Measurements from ENCODE around the gene SOX3. TPM values are rescaled to one million over a fixed set of nuclear protein-coding genes. Genes with fewer than 3 reads are reported as not detected.

Gene SOX3
- total RNA-seq, 1 donor from 2014 or later, result not detected

DNA sequence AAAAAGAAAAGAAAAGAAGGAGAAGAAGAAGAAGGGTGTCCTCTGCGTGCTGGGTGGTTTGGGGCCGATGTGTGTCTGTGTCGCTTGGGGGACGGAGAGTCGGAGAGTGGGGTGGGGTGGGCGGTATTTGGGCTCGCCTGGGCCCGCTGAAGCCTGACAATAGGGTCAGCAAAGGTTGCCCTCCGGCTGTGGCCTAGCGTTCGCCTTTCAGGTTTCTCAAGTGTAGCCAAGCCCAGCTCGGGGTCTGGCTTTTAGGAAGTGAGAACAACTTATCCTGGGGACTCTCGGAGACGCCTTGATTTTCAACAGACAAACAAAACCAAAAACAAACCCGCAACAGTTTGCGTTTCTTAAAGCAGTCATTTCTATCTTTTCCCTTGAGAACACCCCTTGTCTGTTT lies 4.1 kb upstream of the SOX3 start:
- Histone ChIP-seq H3K9me3 (no peaks in the 10 kb centered on the region), H3K4me1 (no peaks in the 10 kb centered on the region), H3K27me3 (ENCODE audit: low read depth) (peaks cover 75% of the 10 kb centered on the region), H3K27ac (no peak overlapping the region), H3K4me3 (no peak overlapping the region), H3K36me3 (no peaks in the 10 kb centered on the region)
- intact Hi-C loops (cut with DNase I), result no loop called here
- TF ChIP-seq CTCF (IDR thresholded peaks at IDR 0.05), result no peak
- no peak for ATAC-seq
- no peak for DNase-seq

DNA sequence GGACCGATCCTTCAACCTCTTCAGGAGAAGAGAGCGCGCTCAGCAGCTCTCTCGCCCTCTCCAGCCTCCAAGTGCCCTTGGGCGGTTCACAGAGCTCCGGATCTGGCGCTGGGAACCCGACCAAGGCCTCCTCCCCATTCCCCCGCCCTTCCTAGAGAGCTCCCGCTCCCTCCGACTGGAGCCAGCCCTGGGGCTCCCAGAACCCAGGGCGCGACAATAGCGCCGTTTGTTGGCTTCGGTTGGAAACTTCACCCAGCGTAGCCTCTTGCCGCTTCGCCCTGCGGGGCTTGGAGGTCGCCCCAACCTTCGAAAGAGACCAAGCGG lies 3.1 kb upstream of the SOX3 start:
- Histone ChIP-seq H3K4me3 (no peak overlapping the region), H3K9me3 (no peaks in the 10 kb centered on the region), H3K27me3 (ENCODE audit: low read depth) (peaks cover 79% of the 10 kb centered on the region), H3K27ac (no peak overlapping the region), H3K4me1 (no peaks in the 10 kb centered on the region), H3K36me3 (no peaks in the 10 kb centered on the region)
- DNase-seq (peak; percentile 69), ATAC-seq (peak; percentile 87 to 90)
- no peak for TF ChIP-seq CTCF (IDR thresholded peaks at IDR 0.05)
- intact Hi-C loops (cut with DNase I), result no loop called here

DNA sequence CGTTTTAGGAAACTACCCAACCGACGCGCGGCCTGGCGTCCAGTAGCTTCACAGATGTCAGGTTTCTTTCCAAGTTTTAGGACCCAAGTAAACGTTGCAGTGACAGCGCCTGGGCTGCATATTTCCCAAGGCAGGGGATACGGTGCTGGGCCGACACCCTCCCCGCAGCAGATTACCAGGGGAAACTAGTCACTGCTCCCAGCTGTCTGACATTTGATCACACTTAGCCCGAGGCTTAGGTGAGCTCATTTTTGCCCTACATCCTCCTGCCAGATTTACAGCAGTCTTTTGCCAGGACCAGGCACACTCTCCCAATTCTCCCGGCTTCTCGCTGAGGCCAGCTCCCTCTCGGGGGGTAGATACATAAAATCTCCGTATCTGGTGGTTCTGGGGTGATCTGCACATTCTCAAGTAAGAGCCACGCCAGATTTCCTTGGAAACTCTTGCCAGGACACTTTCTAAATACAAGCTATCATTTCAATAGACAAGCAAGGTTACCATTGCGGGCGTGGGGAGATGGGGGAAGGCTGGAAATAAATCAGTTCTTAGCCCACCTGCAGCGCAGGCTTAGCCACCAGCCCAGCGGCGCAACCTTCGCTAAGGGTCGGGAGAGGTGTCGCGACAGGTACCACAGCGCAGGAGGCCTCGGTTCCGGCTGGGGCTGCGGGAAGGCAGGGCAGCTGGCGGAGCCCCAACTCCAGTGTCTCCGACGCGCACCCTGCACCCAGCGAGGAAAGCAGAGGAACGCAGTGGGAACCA lies 2.5 kb upstream of the SOX3 start:
- Histone ChIP-seq H3K4me3 (no peak overlapping the region), H3K27ac (no peak overlapping the region), H3K9me3 (no peaks in the 10 kb centered on the region), H3K27me3 (ENCODE audit: low read depth) (peaks cover 84% of the 10 kb centered on the region), H3K4me1 (no peaks in the 10 kb centered on the region), H3K36me3 (no peaks in the 10 kb centered on the region)
- TF ChIP-seq CTCF (IDR thresholded peaks at IDR 0.05), result no peak
- intact Hi-C loops (cut with DNase I), result no loop called here
- DNase-seq (no peak), ATAC-seq (no peak)

DNA sequence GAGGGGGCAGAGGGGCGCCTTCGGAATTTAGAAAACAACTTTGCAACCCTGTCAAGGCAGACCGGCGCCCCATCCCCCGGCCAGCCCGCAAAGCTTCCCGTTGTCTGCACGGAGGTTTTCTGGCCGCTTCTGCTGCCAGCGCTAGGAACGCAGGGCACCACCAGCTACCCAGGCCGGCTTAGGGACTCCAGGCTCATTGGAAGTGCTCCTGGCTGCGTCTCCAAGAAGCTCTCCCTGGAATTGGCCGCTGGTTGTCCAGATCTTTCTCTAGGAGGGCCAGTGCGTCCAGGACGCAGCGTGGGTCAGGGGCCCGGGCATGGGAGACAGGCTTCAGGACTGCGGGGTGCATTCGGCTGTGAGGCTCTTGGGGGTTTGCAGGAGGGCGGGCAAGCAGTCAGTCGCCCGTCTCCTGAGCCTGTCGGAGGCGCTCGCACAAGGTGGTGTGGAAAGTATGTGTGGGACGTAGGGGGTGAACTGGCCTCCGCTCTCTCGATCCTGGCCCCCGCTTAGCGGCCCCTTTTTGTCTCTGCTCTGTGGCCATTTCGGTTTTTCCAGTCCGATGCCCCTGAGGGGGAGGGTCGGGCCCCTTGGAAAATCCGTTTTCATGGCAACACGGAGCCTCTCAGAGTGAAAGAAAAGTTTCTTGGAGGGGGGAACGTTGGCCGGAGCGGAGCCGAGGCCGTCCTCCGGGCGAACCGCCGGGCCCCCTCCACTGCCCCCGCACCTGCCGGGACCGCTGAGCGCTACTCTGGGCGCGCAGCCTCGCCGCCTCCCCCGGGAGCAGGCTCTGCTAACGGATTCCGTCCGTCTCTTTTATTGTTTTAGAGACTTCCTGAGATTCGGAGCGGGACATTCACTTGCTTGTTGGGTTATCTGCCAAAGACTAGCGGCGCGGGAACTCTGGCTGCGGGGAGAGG lies 810 bp upstream of the SOX3 start:
- Histone ChIP-seq H3K4me1 (no peaks in the 10 kb centered on the region), H3K9me3 (no peaks in the 10 kb centered on the region), H3K36me3 (no peaks in the 10 kb centered on the region), H3K27me3 (ENCODE audit: low read depth) (peaks cover 79% of the 10 kb centered on the region), H3K4me3 (no peak overlapping the region), H3K27ac (no peak overlapping the region)
- no peak for TF ChIP-seq CTCF (IDR thresholded peaks at IDR 0.05)
- ATAC-seq (no peak), DNase-seq (no peak)
- intact Hi-C loops (cut with DNase I), result no loop called here

DNA sequence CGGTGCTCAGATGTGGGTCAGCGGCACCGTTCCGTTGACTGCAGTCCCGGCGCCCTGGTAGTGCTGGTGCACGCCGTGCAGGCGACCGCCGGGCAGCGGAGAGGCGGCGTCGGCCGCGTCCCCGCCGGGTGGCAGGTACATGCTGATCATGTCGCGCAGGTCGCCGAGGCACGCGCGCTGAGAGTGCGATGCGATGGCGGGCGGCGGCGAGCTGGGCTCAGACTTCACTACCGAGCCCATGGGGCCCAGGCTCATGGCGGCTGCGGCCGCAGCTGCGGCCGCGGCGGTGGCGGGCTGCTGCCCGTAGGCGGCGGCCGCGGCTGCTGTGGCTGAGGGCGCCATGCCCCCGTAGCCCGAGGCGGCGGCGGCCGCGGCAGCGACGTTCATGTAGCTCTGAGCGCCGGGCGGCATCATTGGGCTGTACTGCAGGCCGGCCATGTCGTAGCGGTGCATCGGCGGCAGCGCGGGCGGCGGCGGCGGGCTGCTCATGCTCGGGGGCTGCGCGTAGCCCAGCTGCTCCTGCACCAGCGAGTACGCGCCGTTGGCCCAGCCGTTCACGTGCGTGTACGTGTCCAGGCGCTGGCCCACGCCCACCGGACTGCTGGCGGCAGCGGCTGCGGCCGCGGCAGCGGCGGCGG lies 1.0 kb downstream of the SOX3 start:
- peaks cover 65% of the 10 kb centered on the region for H3K27me3 ChIP-seq (ENCODE audit: low read depth)
- TF ChIP-seq CTCF (IDR thresholded peaks at IDR 0.05), result no peak
- DNase-seq (no peak), ATAC-seq (peak; percentile 15)
- H3K27ac ChIP-seq, result no peak overlapping the region
- H3K4me1 ChIP-seq, result no peaks in the 10 kb centered on the region
- H3K36me3 ChIP-seq, result no peaks in the 10 kb centered on the region
- no peaks in the 10 kb centered on the region for H3K9me3 ChIP-seq
- peak overlapping the region; percentile 21 for H3K4me3 ChIP-seq
- intact Hi-C loops (cut with DNase I), result no loop called here

Data from lower lobe of right lung (tissue), 2 donors.